GM19239 (cell line): ENCODE data around the gene TAF15.

ENCODE experiments used
- DNase-seq: peaks from one replicate; pipeline ENCODE4 v3.0.0; 2011; ENCODE audit warnings: low spot score; ENCODE audit not compliant: insufficient read length
- FAIRE-seq: peaks from 2 replicates; lab custom pipeline; 2011; peaks lifted over from hg19 to GRCh38; lab: Jason Lieb, UNC

Gene TAF15

DNA sequence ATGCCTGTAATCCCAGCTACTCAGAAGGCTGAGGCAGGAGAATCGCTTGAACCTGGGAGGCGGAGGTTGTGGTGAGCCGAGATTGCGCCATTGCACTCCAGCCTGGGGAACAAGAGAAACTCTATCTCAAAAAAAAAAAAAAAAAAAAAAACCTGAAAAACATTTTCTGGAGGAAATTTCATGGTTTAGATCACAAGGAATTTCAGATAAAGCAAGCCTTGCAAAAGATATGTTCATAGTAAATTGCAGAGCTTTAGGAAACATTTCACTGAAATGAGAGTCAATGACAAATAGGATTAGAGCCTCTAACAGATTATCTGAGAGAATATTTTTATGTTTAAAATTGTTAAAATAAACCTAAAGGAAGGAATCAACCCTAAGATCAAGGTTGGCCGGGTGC, 3.2 kb downstream of the TAF15 start:
- DNase-seq, result no peak
- no peak for FAIRE-seq

GRCh38 chr17:35816723-35817122, 7.4 kb downstream of the TAF15 start:
- DNase-seq (no peak), FAIRE-seq (no peak)

- no peak for FAIRE-seq
Measured at GRCh38 chr17:35817196-35817595, 7.9 kb downstream of the TAF15 start.

DNA sequence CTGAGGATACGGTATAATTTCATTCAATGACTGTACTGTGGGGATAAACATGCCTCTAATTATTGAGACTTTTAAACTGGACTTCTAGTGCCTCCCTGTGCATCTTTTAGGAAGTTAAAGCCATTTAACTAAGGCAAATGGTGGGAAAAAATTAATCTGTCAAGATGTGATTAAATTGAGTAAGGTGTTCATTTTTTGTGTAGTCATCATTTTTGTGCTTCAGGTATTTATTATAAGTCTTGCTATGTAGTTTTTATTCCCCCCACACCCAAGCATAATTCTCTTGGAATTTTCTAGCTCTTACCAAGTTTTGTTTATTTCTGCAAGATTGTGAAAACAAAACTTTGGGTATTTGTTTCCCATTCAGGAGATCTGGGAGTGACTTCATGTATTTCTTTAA, 10.2 kb downstream of the TAF15 start:
- no peak for FAIRE-seq
- no peak for DNase-seq

More at GRCh38 chr17:35817196-35817595, 7.9 kb downstream of the TAF15 start:
- DNase-seq, result no peak

DNA sequence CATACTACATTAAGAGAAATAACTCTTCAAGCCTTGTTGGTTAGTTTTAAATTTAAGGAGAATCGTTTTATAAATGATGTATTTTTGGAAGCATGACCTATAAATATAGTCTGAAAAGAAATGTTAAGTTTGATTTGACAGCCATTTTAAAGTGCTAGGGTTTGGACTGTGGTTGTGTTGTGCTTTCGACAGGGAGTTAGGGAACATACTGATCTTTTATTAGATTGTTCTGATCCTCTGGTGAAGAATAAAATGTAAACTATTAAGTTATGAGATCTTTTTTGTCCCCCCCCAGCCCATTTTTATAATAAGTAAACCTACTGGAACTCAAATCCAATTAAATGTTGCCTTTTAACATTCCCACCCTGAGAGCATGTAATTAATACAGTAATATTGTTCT, 12.0 kb downstream of the TAF15 start:
- no peak for FAIRE-seq
- DNase-seq, result no peak

DNA sequence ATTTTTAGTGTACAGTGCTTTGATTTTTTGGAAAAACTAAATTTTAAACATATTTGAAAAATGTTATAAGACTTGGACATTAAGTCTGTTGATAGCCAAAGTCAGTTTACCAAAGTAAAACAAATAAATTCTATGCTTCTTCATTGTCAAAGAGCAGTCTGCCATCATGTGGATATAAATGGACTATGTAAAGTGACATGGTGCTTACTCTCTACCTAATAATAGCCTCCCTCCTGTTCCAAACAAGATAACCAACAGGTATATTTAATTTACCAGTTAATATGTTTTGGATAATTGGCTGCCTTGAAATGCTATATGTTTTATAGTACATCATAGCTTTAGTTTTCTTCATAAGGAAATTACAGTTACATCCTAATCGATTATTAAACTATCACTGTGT, 15.9 kb downstream of the TAF15 start:
- FAIRE-seq, result no peak

DNA sequence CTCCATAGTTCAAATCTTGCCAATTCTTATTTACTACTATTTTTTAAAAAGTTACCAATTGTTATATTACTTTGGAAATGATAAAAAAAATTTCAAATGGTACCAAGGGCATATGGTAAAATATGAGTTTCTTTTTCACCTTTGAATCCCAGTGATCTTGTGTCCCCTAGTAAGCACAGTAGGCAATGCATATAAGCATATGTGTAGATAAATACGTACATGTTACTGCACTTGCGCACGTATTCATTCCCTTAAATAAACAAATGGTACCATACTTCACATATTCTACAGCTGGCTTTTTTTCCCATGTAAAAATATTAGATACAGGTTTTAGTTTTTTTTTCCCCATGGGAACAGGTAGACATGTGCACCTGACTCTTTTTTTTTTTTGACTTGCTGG, 31.8 kb downstream of the TAF15 start:
- no peak for FAIRE-seq
- DNase-seq, result no peak

More for the DNA sequence above, 15.9 kb downstream of the TAF15 start:
- DNase-seq, result no peak

DNA sequence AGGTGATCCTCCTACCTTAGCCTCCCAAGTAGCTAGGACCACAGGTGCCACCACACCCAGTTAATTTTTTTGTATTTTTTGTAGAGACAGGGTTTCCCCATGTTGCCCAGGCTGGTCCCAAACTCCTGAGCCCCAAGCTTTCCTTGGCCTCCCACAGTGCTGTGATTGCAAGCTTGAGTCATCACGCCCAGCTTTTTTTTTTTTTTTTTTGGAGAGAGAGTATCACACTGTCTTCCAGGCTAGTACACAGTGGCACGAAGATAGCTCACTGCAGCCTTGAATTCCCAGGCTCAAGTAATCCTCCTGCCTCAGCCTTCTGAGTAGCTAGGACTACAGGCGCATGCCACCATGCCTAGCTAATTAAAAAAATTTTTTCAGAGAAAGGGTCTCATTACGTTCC, 32.2 kb downstream of the TAF15 start:
- no peak for FAIRE-seq

DNA sequence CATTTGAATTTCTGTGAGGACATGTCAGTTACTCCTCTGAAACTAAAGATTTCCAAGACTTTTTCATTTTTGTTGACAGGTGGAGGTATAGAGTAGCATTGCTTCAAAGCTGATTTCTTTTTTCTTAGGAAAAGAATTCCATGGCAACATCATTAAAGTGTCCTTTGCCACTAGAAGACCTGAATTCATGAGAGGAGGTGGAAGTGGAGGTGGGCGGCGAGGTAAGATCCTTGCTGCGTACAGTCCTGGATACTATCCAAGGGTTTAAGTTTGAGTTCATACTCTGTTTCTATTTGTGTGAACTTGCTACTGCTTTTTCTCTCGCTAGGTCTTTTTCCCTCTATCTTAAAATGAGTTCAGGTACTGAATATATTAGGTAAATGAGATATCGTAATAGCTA, 33.0 kb downstream of the TAF15 start:
- FAIRE-seq (no peak), DNase-seq (no peak)

More for the DNA sequence above, 32.2 kb downstream of the TAF15 start:
- no peak for DNase-seq

DNA sequence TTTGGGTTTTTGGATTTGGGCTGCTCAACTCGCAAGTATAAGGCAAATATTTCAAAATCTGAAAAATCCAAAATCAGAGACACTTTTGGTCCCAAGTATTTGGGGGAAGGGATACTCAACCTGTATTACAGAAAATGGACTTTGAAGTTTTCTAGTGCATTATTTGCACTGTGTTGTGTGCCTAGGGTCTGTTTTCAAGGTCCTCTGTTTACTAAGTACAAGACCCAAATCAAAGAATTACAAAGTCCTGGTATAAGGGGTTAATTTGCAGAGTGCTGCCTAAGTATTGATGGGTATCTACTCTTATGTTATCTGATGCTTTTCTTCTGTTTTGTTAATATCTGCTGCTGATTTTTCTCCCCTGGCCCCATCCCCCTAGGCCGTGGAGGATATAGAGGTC, 34.4 kb downstream of the TAF15 start:
- no peak for FAIRE-seq
- DNase-seq, result no peak

DNA sequence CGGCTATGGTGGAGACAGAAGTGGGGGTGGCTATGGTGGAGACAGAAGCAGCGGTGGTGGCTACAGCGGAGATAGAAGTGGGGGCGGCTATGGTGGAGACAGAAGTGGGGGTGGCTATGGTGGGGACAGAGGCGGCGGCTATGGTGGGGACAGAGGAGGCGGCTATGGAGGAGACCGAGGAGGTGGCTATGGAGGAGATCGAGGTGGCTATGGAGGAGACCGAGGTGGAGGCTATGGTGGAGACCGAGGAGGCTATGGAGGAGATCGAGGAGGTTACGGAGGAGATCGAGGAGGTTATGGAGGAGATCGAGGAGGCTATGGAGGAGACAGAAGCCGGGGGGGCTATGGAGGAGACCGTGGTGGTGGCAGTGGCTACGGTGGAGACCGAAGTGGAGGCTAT, 35.3 kb downstream of the TAF15 start:
- no peak for DNase-seq
- FAIRE-seq, result no peak

- DNase-seq, result no peak
- FAIRE-seq, result no peak
Measured at GRCh38 chr17:35846055-35846809, 36.9 kb downstream of the TAF15 start.

- DNase-seq, result no peak
- no peak for FAIRE-seq
Measured at GRCh38 chr17:35847006-35847405, 37.7 kb downstream of the TAF15 start.

- DNase-seq, result no peak
- FAIRE-seq, result no peak
Measured at GRCh38 chr17:35847633-35848373, 38.5 kb downstream of the TAF15 start.

DNA sequence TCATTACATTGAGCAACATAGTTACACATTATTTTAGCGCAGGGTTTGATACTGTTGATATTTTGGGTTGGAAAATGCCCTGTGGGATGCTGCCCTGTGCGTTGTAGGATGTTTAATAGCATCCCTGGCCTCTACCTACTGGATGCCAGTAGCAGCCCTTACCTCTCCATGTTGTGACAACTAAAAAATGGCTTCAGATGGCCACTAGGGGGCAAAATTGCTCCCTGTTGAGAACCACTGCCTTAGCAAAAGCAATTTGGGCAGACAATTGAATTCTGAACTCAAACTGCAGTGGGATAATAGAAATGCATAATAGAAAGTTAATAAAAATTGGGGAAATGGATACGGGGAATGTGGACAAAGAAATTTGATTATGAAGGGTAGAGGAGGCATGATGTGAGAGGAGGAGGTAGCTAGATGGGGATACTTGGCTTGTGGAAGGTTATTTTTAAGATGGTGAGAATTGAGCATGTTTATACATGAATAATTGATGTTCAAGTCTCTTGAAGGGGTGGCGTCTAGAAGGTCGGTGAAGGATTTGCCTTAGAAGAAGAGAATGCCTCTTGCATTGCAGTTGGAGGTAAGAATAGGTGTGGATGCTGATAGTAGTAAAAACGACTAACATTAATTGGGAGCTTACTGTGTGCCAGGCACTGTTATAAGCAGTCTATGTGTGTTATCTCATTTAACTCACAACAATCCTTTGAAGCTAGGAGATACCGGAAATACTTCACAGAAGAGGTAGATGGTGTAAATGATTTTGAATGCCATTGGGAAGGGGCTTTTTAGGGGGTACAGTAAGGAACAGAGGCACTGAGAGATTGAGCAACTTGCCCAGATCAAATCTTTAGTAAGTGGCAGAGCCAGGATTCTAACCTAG, 40.4 kb downstream of the TAF15 start:
- FAIRE-seq (no peak), DNase-seq (peak; percentile 58)

DNA sequence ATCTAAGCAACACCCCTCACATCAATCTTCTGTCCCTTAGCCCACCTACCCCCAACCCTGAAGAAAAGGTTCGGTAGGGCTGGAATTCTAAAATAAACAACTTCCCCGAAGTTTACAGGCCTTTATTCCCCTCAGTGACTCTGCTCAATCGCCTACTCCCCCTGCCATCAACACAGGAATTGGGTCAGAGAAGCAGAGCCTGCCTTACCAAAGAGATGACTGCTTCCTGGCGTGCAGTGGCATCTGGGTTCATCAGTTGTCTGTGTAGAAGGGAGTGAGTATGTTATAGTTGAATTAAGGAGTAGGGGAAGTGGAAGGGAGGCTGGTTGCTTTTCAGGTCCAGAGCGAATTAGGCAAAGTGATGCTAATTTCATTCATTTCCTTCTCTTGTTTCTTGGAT, 46.7 kb downstream of the TAF15 start:
- FAIRE-seq (no peak), DNase-seq (no peak)

- no peak for FAIRE-seq
Measured at GRCh38 chr17:35856603-35857002, 47.3 kb downstream of the TAF15 start.

GRCh38 chr17:35864853-35865252, 55.6 kb downstream of the TAF15 start:
- no peak for DNase-seq
- no peak for FAIRE-seq

More at GRCh38 chr17:35856603-35857002, 47.3 kb downstream of the TAF15 start:
- no peak for DNase-seq

- no peak for DNase-seq
- FAIRE-seq, result no peak
Measured at GRCh38 chr17:35865412-35866340, 56.4 kb downstream of the TAF15 start.
